HCT116 (cell line): ENCODE data around the gene MARCHF7. TPM values are rescaled to one million over a fixed set of nuclear protein-coding genes. Genes with fewer than 3 reads are reported as not detected.
"Not testable (repeated sequence)": the region's sequence is repeated elsewhere in the genome, so short reads cannot be mapped to it uniquely, and the experiment has no call there.

Source experiments
- ATAC-seq: fragments of 200-7000 bp; cut with Tn5 transposase; 2 replicates; pipeline ENCODE4 v1.9.1; 2020; ENCODE audit warnings: mild to moderate bottlenecking, moderate library complexity
- BruUV-seq: library from RNA; stranded (reverse); fragments of 400-500 nt; replicated peaks from 2 replicates; lab custom pipeline; 2021; lab: Mats Ljungman, UMichigan
- CTCF ChIA-PET: fragments of 300-600 bp; sonication (Branson Sonifier 250); formaldehyde crosslinking; loops from one replicate; lab custom pipeline; 2021; ENCODE audit warnings: antibody characterized with exemption; lab: Charles Lee
- POLR2A ChIA-PET: fragments of 300-600, 350-600 bp; sonication (Branson Sonifier 250); formaldehyde crosslinking; loops from one replicate; lab custom pipeline; 2021; ENCODE audit warnings: antibody characterized with exemption; lab: Charles Lee
- RAD21 ChIA-PET, 2 experiments: fragments of 300-600 bp; sonication (Branson Sonifier 250); formaldehyde crosslinking; loops; one replicate each; lab custom pipeline; 2023; ENCODE audit warnings: low total read pairs in 2 of 2; ENCODE audit not compliant: uncharacterized antibody in 2 of 2, unreplicated experiment in 2 of 2, low non-redundant PET in 1 of 2; lab: Charles Lee
- DNase-seq: peaks from one replicate; pipeline ENCODE4 v3.0.0-alpha.2; 2010; ENCODE audit warnings: low read depth, low spot score
- H2AFZ ChIP-seq: fragments of 200-600 bp; shearing (Covaris generic), sonication (generic); 2 replicates; pipeline ENCODE4 v1.6.1; 2017; ENCODE audit warnings: low read depth, mixed run types, mixed read lengths, antibody characterized with exemption, low read length; ENCODE audit not compliant: poor library complexity, severe bottlenecking
- H3K27ac ChIP-seq: 2 replicates; pipeline ENCODE4 v1.5.1; 2012; ENCODE audit warnings: low read depth, low read length
- H3K27me3 ChIP-seq: fragments of 200-600 bp; sonication (generic); 2 replicates; pipeline ENCODE4 v1.6.1; 2016; ENCODE audit warnings: mixed run types, low read length, mixed read lengths; ENCODE audit not compliant: insufficient read depth
- H3K36me3 ChIP-seq, 2 experiments: fragments of 200-500 bp in 1 of 2; fragments of 200-600 bp in 1 of 2; sonication (Bioruptor generic) in 1 of 2; sonication (generic) in 1 of 2; 2 replicates each; pipeline versions ENCODE4 v1.5.1 to v1.6.1; 2014 to 2016; ENCODE audit warnings: low read length in 2 of 2, inconsistent platforms in 1 of 2, mixed read lengths in 1 of 2, mixed run types in 1 of 2; ENCODE audit not compliant: insufficient read depth in 2 of 2, control insufficient read depth in 1 of 2
- H3K4me1 ChIP-seq, 2 experiments: fragments of 200-600 bp in 1 of 2; sonication (generic) in 1 of 2; 2 replicates each; pipeline versions ENCODE4 v1.5.1 to v1.6.1; 2012 to 2017; ENCODE audit warnings: low read length in 2 of 2, inconsistent platforms in 1 of 2, mild to moderate bottlenecking in 1 of 2, mixed read lengths in 1 of 2, mixed run types in 1 of 2, moderate library complexity in 1 of 2; ENCODE audit not compliant: insufficient read depth in 2 of 2, control insufficient read depth in 1 of 2
- H3K4me2 ChIP-seq: fragments of 200-600 bp; sonication (generic); 2 replicates; pipeline ENCODE4 v1.6.1; 2017; ENCODE audit warnings: mixed run types, low read length, mixed read lengths
- H3K4me3 ChIP-seq, 2 experiments: fragments of 200-600 bp in 1 of 2; sonication (generic) in 1 of 2; replicated peaks in 1 of 2; 2 replicates each; pipeline ENCODE4 v1.5.1; 2011 to 2016; ENCODE audit warnings: low read length in 2 of 2, control low read depth in 1 of 2, low read depth in 1 of 2, mild to moderate bottlenecking in 1 of 2, mixed read lengths in 1 of 2, mixed run types in 1 of 2
- H3K79me2 ChIP-seq: fragments of 200-600 bp; sonication (generic); 2 replicates; pipeline ENCODE4 v1.6.1; 2017; ENCODE audit warnings: mild to moderate bottlenecking, mixed run types, low read length, moderate library complexity, mixed read lengths; ENCODE audit not compliant: insufficient read depth
- H3K9ac ChIP-seq: fragments of 200-600 bp; sonication (generic); 2 replicates; pipeline ENCODE4 v1.6.1; 2016; ENCODE audit warnings: low read length, mixed read lengths
- H3K9me2 ChIP-seq: fragments of 200-600 bp; sonication (generic), shearing (Covaris generic); 2 replicates; pipeline ENCODE4 v1.6.1; 2017; ENCODE audit warnings: mixed run types, mild to moderate bottlenecking, moderate library complexity; ENCODE audit not compliant: insufficient read depth
- H3K9me3 ChIP-seq, 2 experiments: fragments of 200-500 bp in 1 of 2; fragments of 200-600 bp in 1 of 2; sonication (Bioruptor generic) in 1 of 2; sonication (generic) in 1 of 2; 2 replicates each; pipeline ENCODE4 v1.6.1; 2014 to 2017; ENCODE audit warnings: low read length in 2 of 2, mixed read lengths in 2 of 2, inconsistent platforms in 1 of 2, low read depth in 1 of 2, mild to moderate bottlenecking in 1 of 2, mixed run types in 1 of 2, moderate library complexity in 1 of 2; ENCODE audit not compliant: control insufficient read depth in 1 of 2, insufficient read depth in 1 of 2
- H4K20me1 ChIP-seq: fragments of 200-600 bp; sonication (generic), shearing (Covaris generic); 2 replicates; pipeline ENCODE4 v1.6.1; 2017; ENCODE audit warnings: mixed run types, mild to moderate bottlenecking, moderate library complexity; ENCODE audit not compliant: insufficient read depth
- CEBPB ChIP-seq: IDR thresholded peaks from 2 replicates; pipeline ENCODE4 v1.6.1; 2012; ENCODE audit warnings: low read depth
- ELF1 ChIP-seq: IDR thresholded peaks from 2 replicates; pipeline ENCODE4 v1.6.1; 2012; ENCODE audit warnings: low read depth, borderline replicate concordance
- JUND ChIP-seq: IDR thresholded peaks from 2 replicates; pipeline ENCODE4 v1.6.1; 2012
- SP1 ChIP-seq: IDR thresholded peaks from 2 replicates; pipeline ENCODE4 v1.6.1; 2012; ENCODE audit warnings: low read depth
- SRF ChIP-seq: IDR thresholded peaks from 2 replicates; pipeline ENCODE4 v1.6.1; 2012; ENCODE audit warnings: low read depth
- intact Hi-C: fragments of 100-400 bp; cut with micrococcal nuclease; formaldehyde crosslinking; loops from 2 replicates; pipeline ENCODE4 v1.10.0; 2022
- total RNA-seq: library from RNA; stranded (reverse); gene quantifications from one replicate; pipeline ENCODE4 v1.2.1, GENCODE V29; 2021; ENCODE audit not compliant: unreplicated experiment

The MARCHF7 gene
- total RNA-seq, 1 experiment from 2014 or later = 65.9 TPM

- Histone ChIP-seq H3K36me3 (peaks cover 21 to 32% of the 10 kb centered on the region in 2 experiments; a peak in 3 of 4 replicates), H4K20me1 (peaks cover 35% of the 10 kb centered on the region; the same call in 1 of the 2 replicates), H3K79me2 (peaks cover 91% of the 10 kb centered on the region), H3K4me1 (peaks cover 7 to 19% of the 10 kb centered on the region in 2 experiments; a peak in 3 of 4 replicates)
- POLR2A ChIA-PET, DNase-seq, BruUV-seq, H3K4me2 ChIP-seq, H3K9me2 ChIP-seq, H3K9ac ChIP-seq, H2AFZ ChIP-seq, H3K4me3 ChIP-seq, H3K27ac ChIP-seq, CTCF ChIA-PET, ATAC-seq, H3K9me3 ChIP-seq, H3K27me3 ChIP-seq: not testable (repeated sequence)
- RAD21 ChIA-PET = interaction anchor here in 1 of 2 experiments (0.5 kb wide), 1 partner anchor 637 kb away, joined by 8 read pairs; no protein-coding TSS in a partner anchor
- intact Hi-C loops = loop anchor here (10.0 kb wide), 4 partner anchors 422 to 812 kb away; no protein-coding TSS in a partner anchor
Observed at GRCh38 chr2:159716409-159716808, 4.1 kb downstream of the MARCHF7 start.

GRCh38 chr2:159716857-159717256, 4.6 kb downstream of the MARCHF7 start:
- H3K4me2 ChIP-seq = no peak overlapping the region
- no peak overlapping the region for H2AFZ ChIP-seq
- H3K9ac ChIP-seq = no peak overlapping the region
- BruUV-seq = no TSS peak
- H3K9me3 ChIP-seq = no peaks in the 10 kb centered on the region
- H4K20me1 ChIP-seq = peaks cover 39% of the 10 kb centered on the region; the same call in 1 of the 2 replicates
- DNase-seq (no peak), ATAC-seq (no peak)
- H3K27me3 ChIP-seq = no peaks in the 10 kb centered on the region
- intact Hi-C loops = loop anchor here (10.0 kb wide), 4 partner anchors 422 to 812 kb away; no protein-coding TSS in a partner anchor
- ChIA-PET CTCF (no interaction called here), POLR2A (no interaction called here), RAD21 (no interaction called here)
- peaks cover 21 to 37% of the 10 kb centered on the region in 2 experiments; a peak in 3 of 4 replicates for H3K36me3 ChIP-seq
- H3K27ac ChIP-seq = no peak overlapping the region
- no peak overlapping the region for H3K4me3 ChIP-seq
- no peaks in the 10 kb centered on the region for H3K9me2 ChIP-seq
- TF ChIP-seq CEBPB (no peak), SRF (no peak), SP1 (no peak), ELF1 (no peak), JUND (no peak)
- H3K4me1 ChIP-seq = peaks cover 6 to 15% of the 10 kb centered on the region in 2 experiments; a peak in 3 of 4 replicates
- H3K79me2 ChIP-seq = peaks cover 96% of the 10 kb centered on the region
